HEK293T (cell line): ENCODE measurements around the gene EPGN.

ENCODE experiments used
- CTCF ChIA-PET: fragments of 350-600 bp; formaldehyde crosslinking; extraction: SDS; loops from one replicate; lab custom pipeline; 2021; ENCODE audit warnings: antibody characterized with exemption, inconsistent platforms; lab: Yijun Ruan, JAX
- POLR2A ChIA-PET: fragments of 350-600 bp; formaldehyde crosslinking; extraction: SDS; loops from one replicate; lab custom pipeline; 2020; ENCODE audit warnings: antibody characterized with exemption, inconsistent platforms; lab: Yijun Ruan, JAX
- DNase-seq: peaks from one replicate; pipeline ENCODE4 v3.0.0; 2012; ENCODE audit warnings: mixed read lengths; ENCODE audit errors: extremely low spot score
- ARNT ChIP-seq: fragments of 450-650 bp; IDR thresholded peaks from 2 replicates; pipeline ENCODE4 v1.6.1; 2017; ENCODE audit warnings: mild to moderate bottlenecking
- BHLHE40 ChIP-seq: fragments of 450-650 bp; IDR thresholded peaks from 2 replicates; pipeline ENCODE4 v1.6.1; 2016; ENCODE audit warnings: mild to moderate bottlenecking, moderate library complexity, borderline replicate concordance
- CTBP1 ChIP-seq: fragments of 450-650 bp; IDR thresholded peaks from 2 replicates; pipeline ENCODE4 v1.6.1; 2016; ENCODE audit warnings: borderline replicate concordance
- ELF4 ChIP-seq: fragments of 450-650 bp; IDR thresholded peaks from 2 replicates; pipeline ENCODE4 v1.6.1; 2017; ENCODE audit warnings: antibody characterized with exemption
- FOXA1 ChIP-seq: fragments of 450-650 bp; IDR thresholded peaks from 2 replicates; pipeline ENCODE4 v1.6.1; 2016; ENCODE audit warnings: mild to moderate bottlenecking
- FOXK2 ChIP-seq: fragments of 450-650 bp; IDR thresholded peaks from 2 replicates; pipeline ENCODE4 v1.6.1; 2016; ENCODE audit warnings: mild to moderate bottlenecking
- FOXM1 ChIP-seq: fragments of 450-650 bp; IDR thresholded peaks from 2 replicates; pipeline ENCODE4 v1.6.1; 2017; ENCODE audit warnings: mild to moderate bottlenecking, borderline replicate concordance
- HDGF ChIP-seq: fragments of 450-650 bp; IDR thresholded peaks from 2 replicates; pipeline ENCODE4 v1.6.1; 2017; ENCODE audit warnings: antibody characterized with exemption, borderline replicate concordance
- L3MBTL2 ChIP-seq: fragments of 450-650 bp; conservative IDR thresholded peaks from 2 replicates; pipeline ENCODE4 v1.6.1; 2016; ENCODE audit warnings: mild to moderate bottlenecking
- LEF1 ChIP-seq: fragments of 450-650 bp; IDR thresholded peaks from 2 replicates; pipeline ENCODE4 v1.6.1; 2017; ENCODE audit warnings: mild to moderate bottlenecking, borderline replicate concordance
- NFRKB ChIP-seq: fragments of 450-650 bp; IDR thresholded peaks from 2 replicates; pipeline ENCODE4 v1.6.1; 2016; ENCODE audit warnings: mild to moderate bottlenecking, moderate library complexity
- PKNOX1 ChIP-seq: fragments of 450-650 bp; IDR thresholded peaks from 2 replicates; pipeline ENCODE4 v1.6.1; 2016
- SP1 ChIP-seq: fragments of 450-650 bp; IDR thresholded peaks from 2 replicates; pipeline ENCODE4 v1.6.1; 2017
- SUZ12 ChIP-seq: fragments of 450-650 bp; IDR thresholded peaks from 2 replicates; pipeline ENCODE4 v1.6.1; 2016; ENCODE audit warnings: mild to moderate bottlenecking
- TARDBP ChIP-seq: fragments of 450-650 bp; IDR thresholded peaks from 2 replicates; pipeline ENCODE4 v1.6.1; 2016
- ZNF384 ChIP-seq: fragments of 450-650 bp; IDR thresholded peaks from 2 replicates; pipeline ENCODE4 v1.6.1; 2016

Gene EPGN

DNA sequence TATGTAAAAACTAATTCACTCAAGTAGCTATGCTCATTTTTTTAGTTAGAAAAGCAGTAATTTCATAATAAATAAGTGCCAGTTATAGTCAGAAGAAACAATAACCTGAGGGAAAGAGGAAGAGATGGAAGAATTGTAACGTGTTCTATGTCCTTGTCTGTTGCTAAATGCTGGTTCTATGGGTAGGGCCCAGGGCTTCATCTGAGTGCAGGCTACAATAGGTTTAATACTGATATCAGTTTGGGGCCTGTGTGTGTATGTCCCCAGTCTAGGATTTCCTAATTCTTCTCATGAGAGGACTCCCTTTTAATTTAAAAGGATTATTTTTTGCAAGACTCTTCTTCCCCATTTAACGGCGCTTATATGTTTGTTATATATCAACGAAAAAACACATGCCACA lies 53.4 kb downstream of the EPGN start:
- ChIA-PET CTCF (no interaction called here), POLR2A (no interaction called here)
- TF ChIP-seq TARDBP (no peak), FOXA1 (no peak), SUZ12 (no peak), LEF1 (no peak), PKNOX1 (no peak), ELF4 (no peak), ARNT (no peak), CTBP1 (no peak), HDGF (no peak), ZNF384 (no peak), SP1 (no peak), NFRKB (no peak)
- DNase-seq = no peak

- ChIA-PET POLR2A (no interaction called here), CTCF (no interaction called here)
- no peak for DNase-seq
- TF ChIP-seq SP1 = no peak
- no peak for TF ChIP-seq PKNOX1
- no peak for TF ChIP-seq L3MBTL2
- no peak for TF ChIP-seq ELF4
- no peak for TF ChIP-seq LEF1
- no peak for TF ChIP-seq ARNT
- no peak for TF ChIP-seq ZNF384
- no peak for TF ChIP-seq TARDBP
Observed at GRCh38 chr4:74362347-74362746, 54.1 kb downstream of the EPGN start.

DNA sequence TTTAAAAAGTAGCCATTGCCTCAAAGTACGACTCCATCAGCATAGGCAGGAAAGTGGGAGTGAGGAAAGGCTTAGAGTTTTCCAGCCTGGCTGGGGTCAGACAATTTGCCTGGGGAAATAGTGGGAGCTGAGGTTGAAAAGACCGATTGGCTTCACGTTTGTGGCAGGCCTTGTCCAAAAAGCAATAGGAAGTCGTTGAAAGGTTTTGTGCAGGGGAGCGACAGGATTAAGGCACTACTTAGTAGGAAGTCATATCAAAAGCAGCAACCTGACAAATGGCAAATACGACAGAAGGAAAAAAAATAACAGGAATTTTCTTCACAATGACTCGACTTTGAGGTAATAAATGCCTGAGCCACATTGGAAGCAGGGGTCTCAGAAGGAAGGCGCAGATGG lies 56.0 kb downstream of the EPGN start:
- ChIA-PET POLR2A (no interaction called here), CTCF (no interaction called here)
- DNase-seq = no peak
- TF ChIP-seq HDGF = no peak
- no peak for TF ChIP-seq ARNT
- no peak for TF ChIP-seq FOXK2
- TF ChIP-seq ELF4 = no peak
- TF ChIP-seq CTBP1 = no peak
- no peak for TF ChIP-seq LEF1
- TF ChIP-seq L3MBTL2 = no peak
- no peak for TF ChIP-seq FOXA1
- no peak for TF ChIP-seq PKNOX1
- TF ChIP-seq SUZ12 = no peak
- no peak for TF ChIP-seq FOXM1
- no peak for TF ChIP-seq NFRKB
- no peak for TF ChIP-seq TARDBP

- ChIA-PET POLR2A (no interaction called here), CTCF (no interaction called here)
- DNase-seq = peak; percentile 10
- TF ChIP-seq ELF4 (no peak), HDGF (no peak), TARDBP (no peak)
Observed at GRCh38 chr4:74364652-74365491, 56.6 kb downstream of the EPGN start, which contains the start of gene EREG. Gene EREG (plus strand): TSS chr4:74365145. CDS start chr4:74365309, 164 bp downstream.

GRCh38 chr4:74365761-74366160 lies 57.5 kb downstream of the EPGN start:
- ChIA-PET POLR2A (no interaction called here), CTCF (no interaction called here)
- TF ChIP-seq LEF1 = no peak
- TF ChIP-seq FOXA1 = no peak
- no peak for TF ChIP-seq CTBP1
- no peak for TF ChIP-seq ARNT
- TF ChIP-seq FOXM1 = no peak
- TF ChIP-seq ZNF384 = no peak
- TF ChIP-seq TARDBP = no peak
- no peak for TF ChIP-seq NFRKB
- no peak for TF ChIP-seq BHLHE40
- TF ChIP-seq ELF4 = no peak
- no peak for TF ChIP-seq PKNOX1
- TF ChIP-seq FOXK2 = no peak
- no peak for TF ChIP-seq L3MBTL2
- no peak for TF ChIP-seq SP1
- no peak for DNase-seq
